GM11168 (cell line): ENCODE measurements around the gene TPCN1.

ENCODE experiments used
- in situ Hi-C: fragments of 300-500 bp; cut with MboI; formaldehyde crosslinking; loops from one replicate; pipeline ENCODE4 v1.12.0; 2022; ENCODE audit warnings: low sequenced_read_pairs; ENCODE audit not compliant: unreplicated experiment

TPCN1 gene

GRCh38 chr12:113329022-113329790 lies 107.9 kb downstream of the TPCN1 start:
- in situ Hi-C loops: no loop called here

- in situ Hi-C loops: no loop called here
Measured at GRCh38 chr12:113329791-113330417, 108.6 kb downstream of the TPCN1 start.

DNA sequence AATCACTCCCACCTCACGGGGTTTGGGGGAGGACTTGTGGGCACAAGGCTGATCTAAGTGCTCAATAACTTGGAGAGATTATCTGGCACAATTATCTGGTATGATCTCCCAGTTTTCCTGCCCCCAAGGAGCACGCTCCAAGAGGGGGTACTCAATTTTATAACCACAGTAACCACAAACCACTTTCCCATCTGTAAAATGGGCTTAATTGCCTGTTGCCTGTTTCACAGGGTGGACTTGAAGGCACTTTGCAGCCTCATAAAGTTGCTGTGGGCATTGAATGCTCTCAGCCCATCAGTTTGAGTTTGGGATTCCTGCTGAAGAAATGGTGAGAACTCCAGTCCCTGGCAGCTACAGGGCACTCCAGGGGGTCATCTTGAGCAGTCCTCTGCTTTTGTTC lies 109.2 kb downstream of the TPCN1 start:
- in situ Hi-C loops: no loop called here

DNA sequence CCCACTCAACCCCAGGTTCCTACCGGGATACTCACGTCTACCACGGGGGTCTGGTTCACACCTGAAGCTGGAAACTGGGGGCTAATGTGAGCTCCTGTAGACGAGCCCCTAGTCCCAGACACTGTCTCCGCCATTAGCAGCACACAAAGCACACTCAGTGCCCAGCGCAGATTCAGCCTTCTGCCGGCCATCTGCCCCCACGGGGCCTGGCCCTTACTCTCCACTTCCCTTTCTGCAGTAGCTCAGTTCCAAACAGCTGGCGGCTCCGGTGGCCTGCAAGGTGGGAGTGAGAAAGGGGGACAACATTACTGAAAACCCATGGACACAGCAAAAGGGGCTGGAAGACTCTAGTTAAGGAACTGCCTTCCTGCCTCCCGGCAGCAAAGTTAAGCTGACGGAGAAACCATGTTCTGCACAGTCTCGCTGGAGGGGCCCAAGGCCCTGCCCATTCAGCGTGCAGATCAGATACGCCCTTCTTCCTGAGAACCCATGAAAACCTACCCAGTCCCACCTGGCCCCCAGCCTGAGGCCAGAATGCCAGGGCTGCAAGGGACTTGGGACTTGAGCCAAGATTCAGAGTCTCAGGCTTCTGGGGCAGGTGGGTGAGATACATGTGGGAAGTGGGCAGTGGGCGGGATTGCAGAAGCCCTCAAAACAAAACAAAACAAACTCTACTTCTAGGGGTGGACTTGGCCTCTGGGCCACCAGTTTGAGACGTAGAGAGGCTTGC lies 111.6 kb downstream of the TPCN1 start:
- in situ Hi-C loops: no loop called here

- in situ Hi-C loops: no loop called here
Measured at GRCh38 chr12:113333418-113333750, 112.1 kb downstream of the TPCN1 start.

GRCh38 chr12:113333877-113334785 lies 112.9 kb downstream of the TPCN1 start:
- in situ Hi-C loops: no loop called here

GRCh38 chr12:113334786-113335539 lies 113.7 kb downstream of the TPCN1 start, which contains the start of gene SLC8B1:
Gene SLC8B1, minus strand, starts transcription at chr12:113335109. Its CDS starts 2,231 bp downstream, at chr12:113332878.
- in situ Hi-C loops: no loop called here

DNA sequence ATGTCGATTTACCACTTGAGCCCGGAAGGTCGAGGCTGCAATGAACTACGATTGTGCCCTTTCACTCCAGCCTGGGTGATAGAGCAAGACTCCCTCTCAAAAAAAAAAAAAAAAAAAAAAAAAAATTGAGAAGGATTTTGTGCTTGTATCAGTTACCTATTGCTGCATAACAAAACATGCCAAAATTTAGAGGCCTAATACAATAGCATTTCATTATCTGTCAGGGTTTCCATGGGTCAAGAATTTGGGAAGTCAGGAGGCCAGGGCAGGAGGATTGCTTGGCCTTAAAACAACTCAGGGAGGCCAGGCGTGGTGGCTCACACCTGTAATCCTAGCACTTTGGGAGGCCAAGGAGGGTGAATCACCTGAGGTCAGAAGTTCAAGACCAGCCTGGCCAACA lies 118.3 kb downstream of the TPCN1 start:
- in situ Hi-C loops: no loop called here

GRCh38 chr12:113340061-113340460 lies 118.8 kb downstream of the TPCN1 start:
- in situ Hi-C loops: no loop called here

DNA sequence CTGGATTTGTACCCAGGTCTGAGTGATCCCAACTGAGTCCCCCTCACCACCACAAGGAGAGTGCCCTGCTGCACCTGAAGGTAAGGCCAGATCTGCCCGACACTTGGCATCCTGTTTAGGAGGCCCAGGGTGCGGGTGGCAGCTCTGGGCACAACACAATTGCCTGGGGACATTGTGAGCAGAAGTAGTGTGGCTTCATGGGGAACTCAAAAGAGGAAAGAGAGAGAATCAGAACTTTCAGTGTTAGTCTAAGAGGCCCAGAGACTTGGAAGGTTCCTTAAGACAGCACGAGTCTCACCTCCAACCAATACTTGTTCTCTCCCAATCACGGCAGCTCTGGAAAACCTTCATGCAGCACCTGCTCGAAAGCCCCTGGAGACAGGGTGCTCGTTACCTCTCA lies 120.3 kb downstream of the TPCN1 start:
- in situ Hi-C loops: no loop called here

DNA sequence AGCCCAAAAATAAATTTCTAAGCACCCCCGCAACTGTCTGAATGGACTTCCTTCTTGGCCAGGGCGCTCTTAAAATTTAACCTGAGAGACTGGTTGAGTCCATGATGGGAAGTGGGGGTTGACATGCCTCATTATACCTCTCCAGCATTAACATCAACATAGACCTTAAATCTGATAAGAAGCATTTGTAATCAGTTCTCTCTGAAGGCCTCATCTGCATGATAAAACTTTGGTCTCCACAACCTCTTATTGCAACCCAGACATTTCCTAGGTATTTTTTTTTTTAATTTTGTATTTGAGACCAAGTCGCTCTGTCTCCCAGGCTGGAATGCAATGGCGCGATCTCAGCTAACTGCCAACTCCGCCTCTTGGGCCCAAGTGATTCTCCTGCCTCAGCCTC lies 124.1 kb downstream of the TPCN1 start:
- in situ Hi-C loops: no loop called here

- in situ Hi-C loops: no loop called here
Measured at GRCh38 chr12:113346353-113346752, 125.1 kb downstream of the TPCN1 start.

- in situ Hi-C loops: no loop called here
Measured at GRCh38 chr12:113347107-113347506, 125.8 kb downstream of the TPCN1 start.

DNA sequence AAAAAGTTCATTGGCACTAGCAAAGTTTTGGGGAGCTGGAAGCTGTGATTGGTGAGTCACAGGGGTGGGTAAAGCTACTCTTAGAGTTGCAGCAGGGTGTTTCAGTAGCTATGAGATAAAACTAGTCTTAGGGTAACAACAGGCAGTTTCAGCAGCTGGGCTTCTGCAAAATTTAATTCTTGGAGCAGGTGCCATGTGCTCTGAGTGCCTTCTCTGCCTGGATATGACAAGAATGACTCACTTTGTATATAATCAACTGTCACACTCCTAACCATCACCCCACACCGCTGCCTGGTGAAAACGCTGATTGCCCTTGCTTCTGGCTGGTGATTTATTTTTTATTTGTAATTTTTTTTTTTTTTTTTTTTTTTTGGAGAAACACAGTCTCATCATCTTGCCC lies 126.6 kb downstream of the TPCN1 start:
- in situ Hi-C loops: no loop called here
